HT1080 (cell line): ENCODE measurements around the gene FBXW9. TPM values are rescaled to one million over a fixed set of nuclear protein-coding genes. Genes with fewer than 3 reads are reported as not detected.
A peak's percentile ranks its signal among the peaks of the same experiment; 100 is the strongest.
"Not testable (repeated sequence)": the region's sequence is repeated elsewhere in the genome, so short reads cannot be mapped to it uniquely, and the experiment has no call there.

Source experiments
- DNase-seq: peaks from one replicate; pipeline ENCODE4 v3.0.0-alpha.2; 2015; ENCODE audit warnings: low read depth
- polyA plus RNA-seq, 2 experiments: library from polyadenylated mRNA; depleted of rRNA; stranded (reverse); fragments of >200 nt; gene quantifications; 2 replicates each; pipeline ENCODE4 v1.2.3, GENCODE V29; 2015
- total RNA-seq: library from RNA; depleted of rRNA; stranded (reverse); fragments of >200 nt; shearing (Covaris generic); gene quantifications from 2 replicates; pipeline ENCODE4 v1.2.3, GENCODE V29; 2014; rRNA removed

The FBXW9 gene
- 14.0 and 22.2 TPM in 2 replicates for total RNA-seq
- 20.8 and 21.3 TPM in 2 replicates for polyA plus RNA-seq (2015; cell fraction: cytosol; rRNA removed)
- 21.5 and 22.7 TPM in 2 replicates for polyA plus RNA-seq (2015; cell fraction: nucleus; rRNA removed)

- peak; percentile 88 for DNase-seq
These were observed at the start of gene FBXW9 for GRCh38 chr19:12696366-12697335. FBXW9 (minus strand) TSS chr19:12696631; CDS start chr19:12696581, 50 bp downstream.

- DNase-seq = no peak
These were observed 48.9 kb upstream of the FBXW9 start for GRCh38 chr19:12745166-12745897.

GRCh38 chr19:12737835-12738351 lies 41.5 kb upstream of the FBXW9 start:
- no peak for DNase-seq

- peak; percentile 100 for DNase-seq
These were observed 40.8 kb upstream of the FBXW9 start, which contains the start of gene GET3 for GRCh38 chr19:12736995-12737834. GET3 (plus strand) TSS chr19:12737497; CDS start chr19:12737506, 9 bp downstream.

GRCh38 chr19:12733369-12734214 lies 37.2 kb upstream of the FBXW9 start:
- DNase-seq = peak; percentile 50

- DNase-seq = no peak
These were observed 34.9 kb upstream of the FBXW9 start for GRCh38 chr19:12731337-12731736.

- DNase-seq = no peak
These were observed 33.6 kb upstream of the FBXW9 start for GRCh38 chr19:12730064-12730463.

GRCh38 chr19:12727745-12728433 lies 31.5 kb upstream of the FBXW9 start:
- DNase-seq = no peak

GRCh38 chr19:12726988-12727316 lies 30.5 kb upstream of the FBXW9 start:
- DNase-seq = no peak

GRCh38 chr19:12725612-12726011 lies 29.2 kb upstream of the FBXW9 start:
- DNase-seq = not testable (repeated sequence)

GRCh38 chr19:12723641-12724426 lies 27.4 kb upstream of the FBXW9 start, which contains the start of gene TNPO2:
TNPO2 (minus strand) TSS chr19:12723932; CDS start chr19:12720977, 2,955 bp downstream.
- DNase-seq = no peak

- no peak for DNase-seq
These were observed 26.9 kb upstream of the FBXW9 start for GRCh38 chr19:12723381-12723640.

GRCh38 chr19:12722566-12723380 lies 26.3 kb upstream of the FBXW9 start:
- DNase-seq = peak; percentile 97

GRCh38 chr19:12721656-12722565 lies 25.5 kb upstream of the FBXW9 start:
- peak; percentile 69 for DNase-seq

GRCh38 chr19:12720851-12721655 lies 24.6 kb upstream of the FBXW9 start:
- DNase-seq = no peak

GRCh38 chr19:12720296-12720695 lies 23.9 kb upstream of the FBXW9 start:
- no peak for DNase-seq
